Stimulated activated naive CD8-positive, alpha-beta T cell treated with anti-CD3 and anti-CD28 coated beads, Interleukin-15, amount 100 ng/mL, for 72 hours (primary cell): Measurements from ENCODE around the gene TBL3.
"Not testable (repeated sequence)": the region's sequence is repeated elsewhere in the genome, so short reads cannot be mapped to it uniquely, and the experiment has no call there.

Source experiments
- ATAC-seq: fragments of 150-1000 bp; cut with Tn5 transposase; 2 replicates; pipeline ENCODE4 v1.10.0; 2021; ENCODE audit warnings: mild to moderate bottlenecking, moderate library complexity
- DNase-seq, 2 donors: peaks; one replicate each; pipeline ENCODE4 v3.0.0; 2021 to 2022
- H3K27ac Mint-ChIP-seq, 2 donors: one replicate each; pipeline ENCODE4 v1.8.0; 2022; ENCODE audit warnings: mild to moderate bottlenecking in 2 of 2, mixed read lengths in 2 of 2, moderate library complexity in 2 of 2
- H3K27me3 Mint-ChIP-seq: one replicate; pipeline ENCODE4 v1.8.0; 2022; ENCODE audit warnings: mixed read lengths
- H3K4me1 Mint-ChIP-seq: one replicate; pipeline ENCODE4 v1.8.0; 2022; ENCODE audit warnings: mild to moderate bottlenecking, mixed read lengths
- H3K4me3 Mint-ChIP-seq, 2 donors: one replicate each; pipeline ENCODE4 v1.8.0; 2022; ENCODE audit warnings: mild to moderate bottlenecking in 2 of 2, mixed read lengths in 2 of 2, moderate library complexity in 1 of 2
- H3K9me3 Mint-ChIP-seq, 2 donors: one replicate each; pipeline ENCODE4 v1.8.0; 2022; ENCODE audit warnings: mixed read lengths in 2 of 2

TBL3 gene

DNA sequence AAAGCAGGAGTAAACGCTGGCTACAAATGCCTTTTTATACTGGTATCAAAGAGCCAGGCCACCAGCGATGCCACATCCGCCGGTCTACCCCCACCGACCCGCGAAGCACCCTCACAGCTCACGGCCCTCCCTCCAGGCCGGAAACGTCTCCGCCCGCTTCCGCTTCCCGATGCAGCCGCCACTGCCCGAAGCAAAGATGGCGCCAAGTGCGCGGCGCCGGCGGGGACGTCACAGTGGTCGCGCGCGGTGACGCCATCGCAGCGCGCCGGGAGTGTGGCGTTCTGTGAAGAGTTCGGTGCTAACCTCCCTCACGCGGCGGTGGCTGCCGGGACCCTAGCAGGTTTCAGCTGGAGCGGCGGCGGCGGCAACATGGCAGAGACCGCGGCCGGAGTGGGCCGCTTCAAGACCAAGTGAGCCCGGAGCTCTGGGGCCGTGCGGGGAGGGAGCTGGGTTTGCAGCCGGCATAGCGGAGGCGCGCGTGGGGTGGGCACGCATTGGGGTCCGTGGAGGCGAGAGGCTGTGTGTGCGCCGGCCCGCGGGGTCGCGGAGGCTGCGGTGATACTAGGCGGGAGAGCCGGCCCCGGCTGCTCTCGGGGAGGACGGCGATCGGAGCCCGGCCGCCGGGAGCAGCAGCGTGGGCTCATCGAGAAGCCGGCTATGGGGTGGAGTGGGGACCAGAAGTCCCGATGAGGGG lies at the start of gene TBL3:
TBL3 (plus strand) TSS at position 258 of the 694 bp plus-strand sequence; CDS start at position 370, 112 bp downstream.
- no peaks in the 10 kb centered on the region for H3K9me3 Mint-ChIP-seq
- H3K27me3 Mint-ChIP-seq, result no peaks in the 10 kb centered on the region
- H3K4me3 Mint-ChIP-seq, result peak within 1 kb of the TSS; percentile 94 to 100
- DNase-seq (peak; percentile 97 to 98), ATAC-seq (peak; percentile 97)
- H3K4me1 Mint-ChIP-seq, result peaks cover 54% of the 10 kb centered on the region
- H3K27ac Mint-ChIP-seq, result peak within 1 kb of the TSS; percentile 94 to 99

DNA sequence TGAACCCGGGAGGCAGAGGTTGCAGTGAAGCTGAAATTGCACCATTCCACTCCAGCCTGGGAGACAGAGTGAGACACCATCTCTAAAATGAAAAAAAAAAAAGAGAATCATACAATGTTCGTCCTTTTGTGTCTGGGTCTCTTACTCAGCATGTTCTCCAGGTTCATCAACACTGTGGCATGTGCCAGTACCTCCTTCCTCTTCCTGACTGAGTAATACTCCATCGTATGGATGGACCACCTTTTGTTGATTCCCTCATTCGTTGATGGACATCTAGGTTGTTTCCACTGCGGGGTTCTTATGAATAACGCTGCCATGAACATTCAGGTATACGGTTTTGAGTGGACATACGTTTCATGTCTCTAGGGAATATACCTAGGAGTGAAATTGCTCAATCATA lies 49.5 kb upstream of the TBL3 start:
- Mint-ChIP-seq H3K4me3 (no peak overlapping the region), H3K9me3 (no peaks in the 10 kb centered on the region), H3K4me1 (peaks cover 23% of the 10 kb centered on the region), H3K27ac (no peak overlapping the region), H3K27me3 (peaks cover 73% of the 10 kb centered on the region)
- no peak for ATAC-seq
- DNase-seq, result no peak

DNA sequence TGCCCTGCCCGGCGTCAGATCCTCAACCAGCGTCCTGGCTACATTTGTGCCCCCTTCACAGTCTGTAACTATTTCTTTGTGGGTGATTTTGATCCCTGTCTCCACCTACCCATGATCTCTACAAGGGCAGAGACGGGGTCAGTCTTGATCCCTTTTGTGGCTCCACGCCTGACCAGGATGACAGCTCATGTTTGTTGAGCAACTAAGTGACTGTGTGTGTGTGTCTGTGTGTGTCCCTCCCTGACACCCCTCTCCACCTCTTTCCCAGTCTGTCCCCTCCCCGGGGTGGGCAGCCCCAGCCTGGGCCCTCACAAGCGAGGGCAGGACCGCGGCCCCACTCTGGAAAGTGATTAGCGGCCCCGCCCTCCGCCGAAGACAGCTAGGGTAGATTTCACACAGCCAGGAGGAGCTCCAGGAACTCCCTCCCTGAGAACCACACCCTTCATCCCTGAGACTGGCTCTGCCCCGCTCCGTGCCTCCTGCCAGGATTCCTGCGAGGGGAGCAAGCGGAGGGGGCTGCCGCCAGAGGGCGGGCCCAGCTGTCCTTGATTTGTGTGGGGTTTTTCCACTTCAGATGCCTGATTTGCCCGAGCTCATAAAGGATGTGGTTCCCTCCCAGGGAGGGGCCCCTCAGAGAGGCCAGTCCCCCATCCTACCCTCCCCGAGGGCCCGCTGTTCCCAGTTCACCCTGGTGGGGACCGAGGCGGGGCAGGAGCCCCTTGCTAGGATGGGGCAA lies 48.4 kb upstream of the TBL3 start:
- H3K27me3 Mint-ChIP-seq, result peaks cover 66% of the 10 kb centered on the region
- peaks cover 23% of the 10 kb centered on the region for H3K4me1 Mint-ChIP-seq
- no peak overlapping the region for H3K27ac Mint-ChIP-seq
- DNase-seq (no peak), ATAC-seq (peak; percentile 48)
- H3K4me3 Mint-ChIP-seq, result peak overlapping the region in 1 of 2 donors; percentile 52
- no peaks in the 10 kb centered on the region for H3K9me3 Mint-ChIP-seq

DNA sequence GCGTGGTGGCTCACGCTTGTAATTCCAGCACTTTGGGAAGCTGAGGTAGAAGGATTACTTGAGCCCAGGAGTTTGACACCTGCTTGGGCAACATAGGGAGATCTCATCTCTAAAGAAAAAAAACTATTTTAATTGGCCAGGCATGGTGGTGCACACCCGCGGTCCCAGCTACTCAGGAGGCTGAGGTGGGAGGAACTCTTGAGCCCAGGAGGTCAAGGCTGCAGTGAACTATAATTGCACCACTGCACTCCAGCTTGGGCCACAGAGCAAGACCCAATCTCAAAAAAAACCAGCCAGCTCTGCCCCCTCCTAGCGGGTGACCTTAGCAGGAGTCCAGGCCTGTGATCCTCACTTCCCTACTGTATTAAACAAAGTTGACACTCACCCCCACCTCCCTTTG lies 47.8 kb upstream of the TBL3 start:
- ATAC-seq (no peak), DNase-seq (no peak)
- no peak overlapping the region for H3K27ac Mint-ChIP-seq
- no peaks in the 10 kb centered on the region for H3K9me3 Mint-ChIP-seq
- H3K4me3 Mint-ChIP-seq, result no peak overlapping the region
- H3K27me3 Mint-ChIP-seq, result peaks cover 60% of the 10 kb centered on the region
- peaks cover 26% of the 10 kb centered on the region for H3K4me1 Mint-ChIP-seq

DNA sequence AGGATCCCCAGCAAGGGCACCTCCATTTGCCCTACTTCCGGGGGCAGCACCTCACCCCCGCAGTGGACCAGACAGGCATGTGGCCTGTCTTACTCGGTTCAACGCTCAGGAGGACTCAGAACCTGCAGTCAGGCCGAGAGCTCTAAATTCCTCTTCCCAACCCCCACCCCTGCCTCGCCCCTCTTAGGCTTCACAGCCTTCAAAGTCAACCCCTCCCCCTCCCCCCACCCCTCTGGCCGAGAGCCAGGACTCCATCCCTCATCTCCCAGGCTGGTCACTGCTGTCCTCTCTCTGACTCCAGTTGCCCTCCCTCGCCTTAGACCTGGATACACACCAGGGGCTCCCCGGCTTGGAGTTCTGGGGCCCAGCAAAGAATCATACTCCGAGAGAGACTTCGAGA lies 45.6 kb upstream of the TBL3 start:
- Mint-ChIP-seq H3K4me3 (no peak overlapping the region), H3K9me3 (no peaks in the 10 kb centered on the region), H3K27me3 (peaks cover 38% of the 10 kb centered on the region), H3K4me1 (peaks cover 21% of the 10 kb centered on the region), H3K27ac (no peak overlapping the region)
- ATAC-seq (no peak), DNase-seq (no peak)

DNA sequence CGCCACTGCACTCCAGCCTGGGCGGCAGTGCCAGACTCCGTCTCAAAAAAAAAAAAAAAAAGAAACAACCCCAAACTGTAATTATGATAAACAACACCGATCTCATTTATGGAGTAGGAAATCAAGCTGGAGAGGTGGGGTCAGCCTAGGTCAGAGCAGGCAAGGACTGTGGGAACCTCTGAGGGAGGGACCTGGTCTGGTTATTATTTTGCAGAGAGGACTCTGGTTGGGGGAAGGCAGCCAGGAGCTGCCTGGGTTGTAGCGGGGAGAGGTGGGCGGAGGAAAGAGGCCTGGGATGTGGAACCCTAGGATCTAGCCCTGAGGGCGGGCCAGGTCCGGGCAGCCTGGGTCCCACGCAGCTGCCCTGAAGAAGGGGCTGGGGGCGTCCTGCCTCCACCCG lies 42.7 kb upstream of the TBL3 start:
- peaks cover 10% of the 10 kb centered on the region for H3K27me3 Mint-ChIP-seq
- ATAC-seq (peak; percentile 48), DNase-seq (peak in 1 of 2 donors; percentile 24)
- H3K4me1 Mint-ChIP-seq, result peaks cover 6% of the 10 kb centered on the region
- peak overlapping the region; percentile 71 to 84 for H3K4me3 Mint-ChIP-seq
- H3K27ac Mint-ChIP-seq, result peak overlapping the region; percentile 73 to 79
- H3K9me3 Mint-ChIP-seq, result no peaks in the 10 kb centered on the region

DNA sequence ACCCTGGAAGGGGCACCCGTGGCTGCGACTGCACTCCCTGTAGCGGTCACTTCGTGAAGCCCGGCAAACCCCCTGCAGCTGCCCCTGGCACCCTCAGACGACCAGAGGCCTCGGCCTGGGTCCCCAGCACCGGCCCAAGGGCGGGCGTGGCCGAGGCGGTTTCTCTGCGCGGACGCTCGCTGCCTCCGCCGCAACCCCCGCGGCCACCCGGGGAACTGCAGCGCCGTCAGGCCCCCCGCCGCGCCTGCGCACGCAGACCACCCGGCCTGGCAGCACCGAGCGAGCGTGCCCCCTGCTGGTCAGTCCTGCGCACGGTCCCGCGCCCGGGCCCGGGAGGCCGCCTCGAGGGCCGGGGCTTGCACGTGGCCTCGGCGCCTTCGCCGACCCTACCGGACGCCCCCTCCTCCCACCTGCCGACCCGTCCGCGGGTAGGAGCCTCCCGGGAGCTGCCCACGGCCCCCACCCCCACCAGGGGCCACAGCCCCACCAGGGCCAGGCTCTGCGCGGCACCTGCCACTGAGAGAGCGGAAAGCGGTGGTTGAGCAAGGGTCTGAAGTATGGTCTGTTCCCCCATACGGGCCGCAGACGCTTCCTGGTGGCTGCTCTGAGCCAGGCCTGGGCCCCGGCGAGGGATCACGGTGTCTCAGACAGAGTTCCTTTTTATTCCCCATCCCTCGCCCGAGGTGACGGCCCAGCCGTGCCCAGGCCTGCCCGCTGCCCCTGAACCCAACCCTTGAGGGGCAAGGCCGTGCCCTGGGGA lies 42.1 kb upstream of the TBL3 start:
- peak; percentile 93 to 98 for DNase-seq
- no peaks in the 10 kb centered on the region for H3K9me3 Mint-ChIP-seq
- peaks cover 3% of the 10 kb centered on the region for H3K27me3 Mint-ChIP-seq
- H3K27ac Mint-ChIP-seq, result no peak overlapping the region
- H3K4me3 Mint-ChIP-seq, result peak overlapping the region; percentile 71 to 83
- peak; percentile 92 for ATAC-seq
- H3K4me1 Mint-ChIP-seq, result peaks cover 6% of the 10 kb centered on the region

DNA sequence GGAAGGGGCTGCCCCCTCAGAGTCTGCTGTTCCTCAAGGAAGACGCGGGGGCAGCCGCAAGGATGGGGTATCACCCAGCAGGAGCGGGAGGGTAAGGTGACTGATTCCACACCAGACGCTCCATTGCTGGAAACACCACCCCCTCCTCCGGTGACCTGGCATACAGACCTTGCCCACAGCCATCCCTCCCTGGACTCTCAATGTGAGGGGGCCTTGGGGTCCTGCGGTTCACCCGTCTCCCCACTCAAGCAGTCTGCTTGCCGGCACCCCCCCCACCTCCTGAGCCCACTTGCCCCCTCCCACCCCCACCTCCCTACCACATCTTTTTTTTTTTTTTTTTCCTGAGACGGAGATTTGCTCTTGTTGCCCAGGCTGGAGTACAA lies 41.5 kb upstream of the TBL3 start:
- H3K27me3 Mint-ChIP-seq, result no peaks in the 10 kb centered on the region
- ATAC-seq, result no peak
- peak overlapping the region; percentile 26 to 41 for H3K4me3 Mint-ChIP-seq
- no peak for DNase-seq
- H3K4me1 Mint-ChIP-seq, result peaks cover 6% of the 10 kb centered on the region
- no peaks in the 10 kb centered on the region for H3K9me3 Mint-ChIP-seq
- no peak overlapping the region for H3K27ac Mint-ChIP-seq

DNA sequence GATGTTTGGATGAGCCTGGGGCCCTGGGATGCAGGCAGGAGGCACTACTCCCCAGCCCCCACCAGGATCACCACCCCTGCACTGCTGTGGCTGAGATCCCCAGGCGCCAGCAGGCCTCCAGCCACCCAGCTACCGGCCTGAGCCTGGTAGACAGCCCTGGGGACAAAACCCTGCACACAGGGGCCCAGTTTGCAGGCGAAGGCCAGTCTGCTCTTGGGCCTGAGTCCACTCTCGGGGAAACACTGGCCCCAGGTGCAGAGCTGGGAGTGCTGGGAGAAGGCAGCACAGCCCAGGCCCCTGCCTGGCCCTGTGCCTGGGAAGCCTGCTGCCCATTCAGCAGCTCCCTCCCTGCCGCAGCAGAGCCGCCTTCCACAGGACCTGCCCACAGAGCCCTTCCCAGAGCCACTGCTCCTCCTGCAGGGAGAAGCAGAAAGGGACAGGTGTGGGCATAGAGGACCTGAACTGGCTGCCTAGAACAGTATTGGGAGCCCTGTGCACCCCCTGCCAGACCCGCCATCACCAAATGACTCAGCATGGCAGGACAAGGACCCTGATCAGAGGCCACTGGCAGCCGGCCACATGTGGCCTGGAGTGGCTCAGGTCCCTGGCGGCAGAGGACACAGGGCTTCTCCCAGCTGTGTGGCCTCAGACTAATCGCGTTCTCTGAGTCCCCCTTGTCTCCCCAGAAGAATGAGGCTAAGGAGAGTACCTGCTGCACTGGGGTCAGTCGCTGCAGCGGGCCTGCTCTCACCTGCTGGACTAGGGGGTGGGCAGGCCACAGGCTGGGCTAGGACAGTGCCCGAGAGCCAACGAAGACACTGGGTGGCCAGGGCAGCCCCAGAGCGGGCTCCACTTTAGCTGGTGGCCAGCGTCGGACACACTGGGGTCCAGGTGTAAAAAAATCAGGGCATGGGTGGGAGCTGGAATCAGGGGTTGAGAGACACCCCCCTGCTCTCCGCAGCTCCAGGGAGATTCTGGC lies 39.5 kb upstream of the TBL3 start:
- Mint-ChIP-seq H3K27ac (peak overlapping the region in 1 of 2 donors; percentile 27), H3K4me1 (peaks cover 6% of the 10 kb centered on the region), H3K4me3 (no peak overlapping the region), H3K9me3 (no peaks in the 10 kb centered on the region), H3K27me3 (no peaks in the 10 kb centered on the region)
- ATAC-seq, result no peak
- no peak for DNase-seq

DNA sequence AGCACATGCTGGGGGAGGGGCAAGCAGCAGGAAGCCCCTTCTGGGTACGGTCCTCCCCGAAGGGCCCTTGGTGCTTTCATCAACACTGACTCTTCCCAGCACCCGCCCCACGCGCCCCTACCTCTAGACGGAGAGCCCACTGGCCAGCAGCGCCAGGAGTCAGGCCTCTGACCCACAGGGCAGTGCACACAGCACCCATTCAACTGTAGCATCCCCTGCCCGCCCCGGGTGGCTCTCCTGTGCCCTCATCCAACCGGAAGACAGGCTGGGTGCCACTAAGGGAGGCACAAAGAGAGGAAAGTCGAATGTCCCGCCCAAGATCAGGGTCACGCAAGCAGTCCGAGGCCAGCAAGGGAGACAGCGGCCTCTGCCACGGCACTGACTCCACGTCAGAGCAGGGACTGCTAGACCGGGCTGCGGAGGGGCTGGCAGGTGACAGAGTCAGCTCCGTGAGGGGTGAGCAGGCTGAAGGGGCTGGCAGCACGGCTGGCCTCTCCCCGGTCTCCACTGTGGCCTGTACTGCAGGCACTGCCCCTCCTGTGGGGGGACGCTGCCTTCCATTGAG lies 38.7 kb upstream of the TBL3 start:
- no peaks in the 10 kb centered on the region for H3K9me3 Mint-ChIP-seq
- ATAC-seq (no peak), DNase-seq (no peak)
- H3K4me1 Mint-ChIP-seq, result peaks cover 6% of the 10 kb centered on the region
- no peak overlapping the region for H3K4me3 Mint-ChIP-seq
- H3K27me3 Mint-ChIP-seq, result no peaks in the 10 kb centered on the region
- H3K27ac Mint-ChIP-seq, result peak overlapping the region in 1 of 2 donors; percentile 54

DNA sequence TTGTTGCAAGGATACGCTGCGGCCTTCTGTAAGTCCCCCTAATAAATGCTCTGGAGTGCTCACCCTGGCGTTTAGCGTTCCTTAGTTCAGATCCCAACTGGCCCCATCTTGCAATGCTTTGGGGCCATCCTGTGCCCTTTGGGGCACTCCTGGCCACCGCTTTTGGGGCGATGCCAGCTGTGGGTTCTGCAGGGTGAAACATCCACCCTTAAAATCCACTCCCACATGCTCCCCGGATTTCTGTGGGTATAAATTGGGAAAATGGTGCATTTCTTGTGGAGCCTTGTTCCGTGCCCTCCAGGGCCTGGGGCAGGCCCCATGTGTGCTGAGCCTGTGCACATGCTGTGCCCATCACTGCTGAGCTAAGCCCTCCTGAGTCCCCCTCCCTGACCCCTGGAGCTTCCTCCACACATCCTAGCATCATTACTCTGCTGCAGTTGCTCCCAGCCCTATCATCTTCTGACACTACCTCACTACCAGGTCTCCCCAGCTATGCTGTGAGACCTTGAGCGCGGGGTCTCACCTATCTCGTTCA lies 34.8 kb upstream of the TBL3 start:
- no peak for DNase-seq
- H3K4me1 Mint-ChIP-seq, result peaks cover 10% of the 10 kb centered on the region
- H3K4me3 Mint-ChIP-seq, result no peak overlapping the region
- no peak for ATAC-seq
- H3K27me3 Mint-ChIP-seq, result no peaks in the 10 kb centered on the region
- H3K9me3 Mint-ChIP-seq, result no peaks in the 10 kb centered on the region
- no peak overlapping the region for H3K27ac Mint-ChIP-seq

DNA sequence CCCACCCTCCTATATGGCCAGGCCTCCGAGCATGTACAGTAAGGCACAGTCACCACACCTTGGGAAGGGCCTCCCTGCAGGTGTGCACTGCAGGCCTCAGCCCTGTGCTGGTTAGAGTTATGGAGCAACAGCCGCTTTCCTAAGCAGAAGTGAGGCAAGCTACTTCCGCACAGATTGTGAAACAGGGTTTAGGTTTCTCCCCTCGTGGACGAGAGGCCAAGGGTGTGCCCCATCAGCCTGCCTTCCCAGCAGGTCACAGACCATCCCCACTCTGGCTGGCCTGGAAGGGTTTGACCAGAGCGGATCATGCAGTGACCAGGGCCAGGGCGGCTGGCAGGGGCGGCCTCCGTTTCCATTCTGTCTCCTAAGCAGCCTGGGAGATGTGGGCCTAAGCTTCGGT lies 33.5 kb upstream of the TBL3 start:
- peaks cover 20% of the 10 kb centered on the region for H3K4me1 Mint-ChIP-seq
- no peaks in the 10 kb centered on the region for H3K27me3 Mint-ChIP-seq
- ATAC-seq, result no peak
- H3K9me3 Mint-ChIP-seq, result no peaks in the 10 kb centered on the region
- no peak overlapping the region for H3K4me3 Mint-ChIP-seq
- H3K27ac Mint-ChIP-seq, result no peak overlapping the region
- no peak for DNase-seq

DNA sequence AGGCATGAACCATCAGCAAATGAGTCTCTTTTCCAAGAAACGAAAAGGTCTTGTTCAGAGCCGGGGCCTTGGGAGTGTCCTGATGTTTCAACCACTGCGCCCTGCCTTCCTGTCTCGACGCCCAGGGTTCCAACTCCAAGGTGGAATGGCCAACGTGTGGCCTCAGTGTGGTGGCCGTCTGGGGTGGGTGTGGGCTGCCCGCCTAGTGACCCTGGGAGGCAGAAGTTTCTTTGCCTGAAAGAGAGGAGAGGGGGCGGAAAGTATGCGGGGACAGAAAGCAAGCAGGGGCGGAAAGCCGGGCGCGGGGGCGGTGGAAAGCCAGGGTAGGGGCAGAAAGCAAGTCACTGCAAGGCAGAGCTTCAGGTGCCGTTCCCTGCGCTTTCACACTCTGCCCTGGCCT lies 32.9 kb upstream of the TBL3 start:
- DNase-seq, result no peak
- no peaks in the 10 kb centered on the region for H3K27me3 Mint-ChIP-seq
- no peak overlapping the region for H3K27ac Mint-ChIP-seq
- H3K9me3 Mint-ChIP-seq, result no peaks in the 10 kb centered on the region
- no peak overlapping the region for H3K4me3 Mint-ChIP-seq
- no peak for ATAC-seq
- peaks cover 25% of the 10 kb centered on the region for H3K4me1 Mint-ChIP-seq

DNA sequence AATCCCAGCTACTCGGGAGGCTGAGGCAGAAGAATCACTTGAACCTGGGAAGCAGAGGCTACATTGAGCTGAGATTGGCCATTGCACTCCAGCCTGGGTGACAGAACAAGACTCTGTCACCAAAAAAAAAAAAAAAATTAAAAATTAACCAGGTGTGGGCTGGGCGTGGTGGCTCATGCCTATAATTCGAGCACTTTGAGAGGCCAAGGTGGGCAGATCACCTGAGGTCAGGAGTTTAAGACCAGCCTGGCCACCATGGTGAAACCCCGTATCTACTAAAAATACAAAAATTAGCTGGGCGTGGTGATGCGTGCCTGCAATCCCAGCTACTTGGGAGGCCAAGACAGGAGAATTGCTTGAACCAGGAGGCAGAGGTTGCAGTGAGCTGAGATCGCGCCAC lies 32.0 kb upstream of the TBL3 start:
- H3K4me1 Mint-ChIP-seq, result peaks cover 34% of the 10 kb centered on the region
- H3K27me3 Mint-ChIP-seq, DNase-seq, H3K9me3 Mint-ChIP-seq, H3K4me3 Mint-ChIP-seq, H3K27ac Mint-ChIP-seq, ATAC-seq: not testable (repeated sequence)
